HG03097 (cell line): ENCODE measurements around the gene USH1G.

Source experiments
- ATAC-seq: cut with Tn5 transposase; IDR thresholded peaks from one replicate; pipeline ENCODE4 v1.9.1; 2021; ENCODE audit not compliant: unreplicated experiment, low FRiP score

The USH1G gene

GRCh38 chr17:74954665-74955421 is 31.8 kb upstream of the USH1G start:
- ATAC-seq, result no peak

GRCh38 chr17:74954115-74954514 is 31.1 kb upstream of the USH1G start:
- ATAC-seq, result no peak

DNA sequence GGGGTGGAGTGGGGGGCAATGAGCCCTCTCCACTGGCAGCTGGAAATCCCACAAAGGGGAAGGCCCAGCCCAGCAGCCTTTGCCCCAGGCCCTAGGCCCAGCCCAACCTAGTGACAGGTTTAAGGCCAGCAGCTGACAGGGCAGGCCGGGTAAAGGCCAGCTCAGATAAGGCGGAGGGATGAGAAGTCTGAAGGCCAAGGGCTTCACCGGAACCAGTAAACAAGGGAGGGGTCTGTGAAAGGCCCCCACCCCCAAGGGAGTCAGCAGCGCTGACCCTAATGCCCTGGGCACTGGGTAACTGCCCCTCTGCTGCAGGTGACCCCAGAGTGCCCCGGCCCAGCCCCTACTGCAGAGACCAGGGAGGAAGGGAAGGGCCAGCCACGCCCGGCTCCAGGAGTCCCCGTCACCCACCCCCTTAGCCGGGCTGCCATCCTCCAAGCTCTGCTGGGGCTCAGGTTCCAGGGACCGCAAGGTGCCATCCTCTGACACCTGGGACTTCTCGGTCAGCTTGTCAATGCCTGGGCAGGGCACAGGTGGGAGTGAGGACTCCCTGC is 30.2 kb upstream of the USH1G start:
- no peak for ATAC-seq

GRCh38 chr17:74952431-74953133 is 29.5 kb upstream of the USH1G start:
- no peak for ATAC-seq

- no peak for ATAC-seq
Observed at GRCh38 chr17:74951680-74952421, 28.8 kb upstream of the USH1G start.

DNA sequence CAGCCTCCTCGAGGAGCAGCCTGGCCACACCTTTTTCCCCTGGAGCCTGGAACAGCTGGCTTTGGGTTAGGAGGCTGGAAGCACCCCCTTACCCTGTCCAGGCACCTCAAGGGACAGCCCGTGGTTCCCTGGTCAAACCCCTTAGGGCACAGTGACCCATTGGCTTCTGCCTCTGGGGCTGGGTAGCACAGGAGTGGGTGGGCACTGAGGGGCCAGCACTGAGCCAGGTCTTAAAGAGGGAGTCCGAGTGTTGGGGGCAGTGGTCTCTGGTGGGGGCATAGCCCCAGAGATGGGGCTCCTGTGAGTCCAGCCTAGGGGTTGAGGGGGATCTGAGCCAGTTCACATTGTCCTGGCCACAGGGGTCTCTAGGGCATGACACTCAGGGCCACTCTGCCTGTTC is 28.0 kb upstream of the USH1G start:
- no peak for ATAC-seq

GRCh38 chr17:74950207-74950606 is 27.2 kb upstream of the USH1G start:
- ATAC-seq, result no peak

- no peak for ATAC-seq
Observed at GRCh38 chr17:74949455-74950115, 26.5 kb upstream of the USH1G start.

DNA sequence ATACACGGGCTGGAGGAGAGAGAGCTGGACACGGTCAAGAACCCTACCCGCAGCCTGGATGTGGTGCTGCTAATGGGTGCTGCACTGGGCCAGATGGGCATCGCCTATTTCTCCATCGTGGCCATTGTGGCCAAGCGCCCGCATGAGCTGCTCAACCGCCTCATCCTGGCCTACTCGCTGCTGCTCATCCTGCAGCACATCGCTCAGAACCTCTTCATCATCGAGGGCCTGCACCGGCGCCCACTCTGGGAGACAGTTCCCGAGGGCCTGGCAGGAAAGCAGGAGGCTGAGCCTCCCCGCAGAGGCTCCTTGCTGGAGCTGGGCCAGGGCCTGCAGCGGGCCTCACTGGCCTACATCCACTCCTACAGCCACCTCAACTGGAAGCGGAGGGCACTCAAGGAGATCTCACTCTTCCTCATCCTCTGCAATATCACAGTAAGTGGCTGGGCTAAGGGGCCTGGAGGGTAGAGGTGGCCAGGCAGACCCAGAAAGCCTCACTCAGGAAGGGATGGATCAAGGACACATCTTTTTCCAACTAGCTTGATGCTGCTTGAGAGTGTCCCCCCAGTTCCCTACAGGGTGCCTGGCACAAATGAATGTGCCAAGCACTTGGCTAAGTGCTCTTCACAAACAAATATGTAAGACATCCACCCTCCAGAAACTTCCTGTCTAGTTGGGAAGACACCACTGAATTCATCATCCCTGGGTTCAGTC is 24.1 kb upstream of the USH1G start:
- ATAC-seq, result no peak

- no peak for ATAC-seq
Observed at GRCh38 chr17:74946641-74947040, 23.6 kb upstream of the USH1G start.

- ATAC-seq, result no peak
Observed at GRCh38 chr17:74945543-74945942, 22.5 kb upstream of the USH1G start.

DNA sequence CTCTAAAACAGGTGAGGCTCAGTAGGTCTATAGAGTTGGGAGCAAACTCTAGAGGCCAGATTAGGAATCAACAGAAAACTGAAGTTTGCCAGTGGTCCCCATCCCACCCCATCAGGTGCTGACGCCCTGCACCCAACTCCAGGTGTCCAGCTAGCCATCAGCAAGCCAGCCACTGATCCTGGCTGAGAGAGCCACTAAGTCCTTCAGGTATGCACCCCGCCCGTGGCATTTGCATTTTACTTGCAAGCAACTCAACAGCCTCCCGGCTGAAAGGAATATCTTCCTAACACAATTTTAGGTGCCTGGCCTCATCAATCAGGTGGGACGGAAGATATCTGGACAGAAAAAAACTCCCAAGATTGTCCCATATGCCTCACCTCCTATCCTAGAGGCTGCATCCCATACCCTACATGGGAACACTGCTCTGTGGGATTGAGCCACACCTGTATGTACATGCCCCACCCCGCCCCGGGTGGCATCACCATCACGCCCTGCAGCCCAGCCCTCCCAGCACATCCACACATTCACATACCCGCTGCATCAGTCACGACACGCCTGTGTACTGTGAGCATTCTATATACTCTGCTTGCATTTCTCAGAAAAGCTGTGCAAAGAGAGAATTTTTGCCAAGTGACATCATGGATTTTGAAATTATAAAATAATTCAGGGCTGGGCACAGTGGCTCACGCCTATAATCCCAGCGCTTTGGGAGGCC is 20.9 kb upstream of the USH1G start:
- ATAC-seq, result no peak

DNA sequence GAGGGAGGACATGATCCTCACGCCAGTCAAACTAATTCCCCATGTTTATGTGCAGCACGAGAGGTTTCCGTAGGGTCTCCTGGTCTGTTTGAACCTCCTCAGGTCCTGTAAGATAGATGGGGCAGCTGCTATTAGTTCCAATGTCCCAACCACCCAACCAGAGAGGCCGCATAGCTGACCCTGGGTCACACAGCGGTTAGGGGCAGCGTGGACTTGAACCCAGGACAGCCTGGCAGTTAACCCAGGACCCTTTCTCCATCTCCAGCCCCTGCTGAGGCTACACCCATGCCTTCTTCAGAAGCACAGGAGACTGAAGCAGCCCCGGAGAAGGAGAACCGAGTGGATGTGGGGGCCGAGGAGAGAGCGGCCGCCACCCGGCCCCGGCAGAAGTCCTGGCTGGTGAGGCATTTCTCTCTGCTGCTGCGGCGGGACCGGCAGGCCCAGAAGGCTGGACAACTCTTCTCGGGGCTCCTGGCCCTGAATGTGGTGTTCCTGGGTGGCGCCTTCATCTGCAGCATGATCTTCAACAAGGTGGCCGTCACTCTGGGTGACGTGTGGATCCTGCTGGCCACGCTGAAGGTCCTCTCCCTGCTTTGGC is 18.2 kb upstream of the USH1G start:
- no peak for ATAC-seq

- ATAC-seq, result no peak
Observed at GRCh38 chr17:74939534-74939933, 16.5 kb upstream of the USH1G start.

DNA sequence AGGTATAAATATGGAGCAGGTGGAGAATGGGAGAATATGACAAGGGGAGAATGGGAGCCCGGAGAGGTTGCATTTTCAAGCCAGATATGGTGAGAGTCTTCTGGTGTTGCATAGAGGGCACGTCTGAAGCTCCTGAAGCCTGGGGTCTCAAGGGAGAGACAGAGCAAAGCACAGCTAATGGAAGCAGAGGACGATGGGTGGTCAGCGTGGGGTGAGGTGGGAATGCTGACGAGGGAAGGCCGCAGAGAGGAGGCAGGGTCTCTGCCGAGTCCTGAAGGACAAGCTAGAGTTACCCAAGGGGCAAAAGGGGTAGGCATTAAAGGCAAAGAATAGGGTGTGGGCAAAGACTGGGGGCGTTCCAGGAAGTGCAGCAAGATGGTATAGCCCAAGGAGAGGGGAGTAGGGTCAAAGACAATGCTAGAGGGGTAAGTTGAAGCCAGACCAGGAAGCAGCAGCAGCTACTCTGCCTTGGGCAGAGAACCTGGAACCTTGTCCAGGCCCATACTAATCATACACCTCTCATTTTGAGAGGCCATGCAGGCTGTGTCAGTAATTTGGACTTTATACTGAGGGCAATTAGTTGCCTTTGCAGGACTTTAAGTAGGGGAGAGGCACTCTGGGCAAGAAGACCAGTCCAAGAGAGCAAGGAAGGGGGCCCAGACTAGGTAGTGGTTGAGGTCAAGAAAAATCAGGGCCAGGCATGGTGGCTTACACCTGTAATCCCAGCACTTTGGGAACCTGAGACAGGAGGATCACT is 15.3 kb upstream of the USH1G start:
- ATAC-seq, result no peak

- ATAC-seq, result no peak
Observed at GRCh38 chr17:74937064-74938051, 14.3 kb upstream of the USH1G start.

- ATAC-seq, result no peak
Observed at GRCh38 chr17:74936470-74936799, 13.4 kb upstream of the USH1G start.
